HG03135 (cell line): ENCODE measurements around the gene ALOX12B.
"Not testable (repeated sequence)": the region's sequence is repeated elsewhere in the genome, so short reads cannot be mapped to it uniquely, and the experiment has no call there.

Source experiments
- ATAC-seq: cut with Tn5 transposase; IDR thresholded peaks from one replicate; pipeline ENCODE4 v1.9.1; 2021; ENCODE audit warnings: mild to moderate bottlenecking, moderate library complexity; ENCODE audit not compliant: unreplicated experiment

ALOX12B gene

DNA sequence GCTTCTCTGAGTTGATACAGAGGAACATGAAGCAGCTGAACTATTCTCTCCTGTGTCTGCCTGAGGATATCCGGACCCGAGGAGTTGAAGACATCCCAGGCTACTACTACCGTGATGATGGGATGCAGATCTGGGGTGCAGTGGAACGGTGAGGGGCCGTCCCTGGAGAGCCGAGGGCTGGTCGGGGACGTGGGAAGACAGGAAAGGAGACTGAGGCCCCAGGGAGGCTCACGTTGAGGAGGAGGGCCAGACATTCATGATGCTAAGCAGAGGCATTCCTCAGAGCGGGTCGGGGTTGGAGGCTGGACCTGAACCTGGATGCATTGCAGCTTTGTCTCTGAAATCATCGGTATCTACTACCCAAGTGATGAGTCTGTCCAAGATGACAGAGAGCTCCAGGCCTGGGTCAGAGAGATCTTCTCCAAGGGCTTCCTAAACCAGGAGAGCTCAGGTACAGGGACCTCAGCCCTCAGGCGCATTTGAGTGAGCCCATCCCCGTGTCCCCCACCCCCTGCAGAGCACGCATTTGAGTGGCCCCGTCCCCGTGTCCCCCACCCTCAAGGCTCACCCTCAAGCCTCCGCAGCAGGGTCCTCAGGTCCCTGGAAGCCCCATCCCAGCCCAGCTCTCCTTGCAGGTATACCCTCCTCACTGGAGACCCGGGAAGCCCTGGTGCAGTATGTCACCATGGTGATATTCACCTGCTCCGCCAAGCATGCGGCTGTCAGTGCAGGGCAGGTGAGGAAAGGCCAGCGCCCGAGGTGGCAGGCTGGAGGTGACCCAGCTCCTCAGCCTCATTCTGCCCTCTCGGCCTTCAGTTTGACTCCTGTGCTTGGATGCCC is 40.4 kb downstream of the ALOX12B start:
- ATAC-seq = no peak

DNA sequence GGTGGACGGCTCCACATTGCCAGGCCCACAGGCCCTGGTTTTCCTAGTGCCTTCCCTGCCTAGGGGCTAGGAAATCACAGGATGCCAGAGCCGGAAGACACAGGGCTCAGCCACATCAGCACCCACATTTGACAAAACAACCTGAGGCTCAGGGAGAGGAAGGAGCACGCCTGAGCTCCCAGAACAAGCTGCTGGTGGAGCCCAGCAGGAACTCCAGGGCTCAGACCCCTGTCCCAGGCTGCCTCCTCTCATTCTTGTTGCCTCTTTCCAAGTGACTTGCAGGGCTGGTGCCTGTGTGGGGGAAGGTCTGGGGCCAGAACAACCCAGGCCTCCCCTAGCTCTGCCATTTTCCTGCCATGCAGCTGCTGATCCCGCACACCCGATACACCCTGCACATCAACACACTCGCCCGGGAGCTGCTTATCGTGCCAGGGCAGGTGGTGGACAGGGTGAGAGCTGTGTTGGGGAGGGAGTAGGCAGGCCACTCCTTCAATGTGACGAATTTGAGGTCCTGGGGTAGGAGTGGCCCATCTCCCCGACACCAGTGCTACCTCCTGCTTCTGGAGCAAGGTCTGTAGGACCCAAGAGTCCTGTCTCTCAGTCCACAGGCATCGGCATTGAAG is 41.1 kb downstream of the ALOX12B start:
- no peak for ATAC-seq

- ATAC-seq = no peak
These were observed 42.4 kb downstream of the ALOX12B start for GRCh38 chr17:8044819-8045810.

DNA sequence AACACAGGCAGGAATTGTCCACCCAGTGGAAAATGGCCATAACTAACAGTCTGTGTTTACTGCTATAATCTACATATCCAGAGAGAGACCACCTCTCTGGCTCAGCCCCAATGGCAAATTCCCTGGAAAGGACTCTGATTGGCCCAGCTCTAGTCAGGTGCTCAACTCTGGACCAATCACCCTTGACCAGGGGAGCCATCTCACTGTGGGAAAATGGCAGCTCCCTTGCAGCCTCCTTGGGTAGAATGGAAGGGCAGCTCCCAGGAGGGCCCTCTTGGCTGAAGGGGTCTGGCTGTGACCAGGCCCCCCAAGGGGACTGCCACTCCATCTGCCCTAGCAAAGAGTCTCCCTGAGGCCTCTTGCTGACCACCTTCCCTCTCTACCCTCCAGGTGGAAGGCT is 45.5 kb downstream of the ALOX12B start:
- no peak for ATAC-seq

GRCh38 chr17:8041249-8041928 is 46.1 kb downstream of the ALOX12B start:
- ATAC-seq = no peak

DNA sequence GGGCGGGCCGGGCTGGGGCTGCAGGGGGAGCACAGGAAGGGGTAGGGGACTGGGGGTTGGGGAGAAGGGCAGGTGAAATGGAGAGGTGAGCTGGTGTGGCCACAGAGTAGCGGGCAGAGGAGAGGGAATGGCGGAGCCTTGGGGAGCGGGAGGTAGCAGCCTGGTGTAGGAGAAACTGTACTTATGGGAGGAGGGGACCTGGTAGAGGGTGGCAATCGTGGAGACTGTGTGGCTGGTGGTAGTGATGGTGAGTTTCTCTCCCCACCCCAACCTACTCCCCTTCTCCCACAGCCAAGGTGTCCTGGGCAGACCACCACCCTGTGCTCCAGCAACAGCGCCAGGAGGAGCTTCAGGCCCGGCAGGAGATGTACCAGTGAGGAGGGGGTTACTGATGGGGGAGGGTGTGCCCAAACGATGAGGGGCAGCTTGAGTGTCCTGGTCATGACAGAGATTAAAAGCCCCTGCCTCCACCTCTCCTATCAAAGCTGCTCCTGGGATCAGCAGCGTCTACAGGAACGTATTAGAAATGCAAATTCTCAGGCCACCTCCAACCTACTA is 47.8 kb downstream of the ALOX12B start:
- ATAC-seq = no peak

- ATAC-seq = no peak
These were observed 48.4 kb downstream of the ALOX12B start, which contains the start of gene ALOX15B for GRCh38 chr17:8038954-8039610. Gene ALOX15B (plus strand): TSS chr17:8039059. CDS start chr17:8039156, 97 bp downstream.

GRCh38 chr17:8032442-8032841 is 55.1 kb downstream of the ALOX12B start:
- ATAC-seq = no peak

GRCh38 chr17:8031950-8032349 is 55.6 kb downstream of the ALOX12B start:
- ATAC-seq = no peak

- no peak for ATAC-seq
These were observed 56.3 kb downstream of the ALOX12B start for GRCh38 chr17:8031261-8031661.

GRCh38 chr17:8029121-8029520 is 58.4 kb downstream of the ALOX12B start:
- ATAC-seq = no peak

DNA sequence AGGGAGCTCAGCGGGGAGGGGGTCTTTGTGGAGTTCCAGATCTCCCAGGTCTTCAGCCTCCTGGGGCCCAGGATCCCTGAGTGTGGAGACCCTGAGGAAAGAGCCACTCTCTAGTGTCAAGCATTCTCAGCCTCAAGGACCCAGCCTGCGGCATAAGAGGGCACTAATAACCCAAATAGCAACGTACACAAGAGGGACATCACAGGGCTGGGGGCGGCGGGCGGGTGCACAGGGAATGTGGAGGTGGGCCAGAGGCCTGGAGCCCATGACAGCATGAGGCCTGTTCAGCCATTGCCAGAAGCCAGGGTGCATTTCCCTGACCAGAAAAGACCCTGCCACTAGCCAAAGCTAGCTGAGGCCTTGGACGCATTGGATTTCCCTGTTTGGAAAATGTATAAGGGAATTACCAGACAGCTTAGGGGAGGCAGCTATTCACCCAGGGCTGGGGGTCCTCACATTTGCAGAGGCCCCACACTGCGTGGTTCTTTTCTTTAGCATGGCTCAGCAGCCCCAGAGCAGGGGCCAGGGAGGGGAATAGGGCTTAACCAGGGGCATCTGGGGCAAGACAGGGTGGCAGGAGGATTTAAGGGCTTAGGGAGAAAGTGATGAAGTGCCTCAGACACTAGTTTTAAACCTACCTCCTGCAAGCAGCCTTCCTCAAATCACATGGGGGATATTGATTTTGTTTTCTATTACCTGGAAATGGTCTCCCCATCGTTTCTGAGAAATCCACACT is 62.2 kb downstream of the ALOX12B start:
- no peak for ATAC-seq

- not testable (repeated sequence) for ATAC-seq
These were observed 63.4 kb downstream of the ALOX12B start for GRCh38 chr17:8024161-8024560.
